Glomerular endothelial cell (primary cell): Measurements from ENCODE around the gene CCDC192. TPM values are rescaled to one million over a fixed set of nuclear protein-coding genes. Genes with fewer than 3 reads are reported as not detected.
"Not testable (repeated sequence)": the region's sequence is repeated elsewhere in the genome, so short reads cannot be mapped to it uniquely, and the experiment has no call there.

Source experiments
- DNase-seq: peaks from one replicate; pipeline ENCODE4 v3.0.0-alpha.2; 2011; ENCODE audit warnings: low read depth, low spot score; ENCODE audit errors: extremely low read depth
- total RNA-seq: library from RNA; depleted of rRNA; stranded (reverse); fragments of >200 nt; gene quantifications from 2 replicates; pipeline ENCODE4 v1.2.3, GENCODE V29; 2015

The CCDC192 gene
- total RNA-seq = not detected in 2 replicates

GRCh38 chr5:127702926-127703561 lies at the start of gene CCDC192:
CCDC192 (plus strand) TSS chr5:127703391; CDS start chr5:127703446, 55 bp downstream.
- no peak for DNase-seq

- DNase-seq = no peak
These were observed 46.4 kb upstream of the CCDC192 start for GRCh38 chr5:127656825-127657224.

- no peak for DNase-seq
These were observed 43.0 kb upstream of the CCDC192 start for GRCh38 chr5:127660047-127660733.

GRCh38 chr5:127664093-127664492 lies 39.1 kb upstream of the CCDC192 start:
- DNase-seq = no peak

GRCh38 chr5:127665641-127666040 lies 37.5 kb upstream of the CCDC192 start:
- no peak for DNase-seq

GRCh38 chr5:127666043-127666716 lies 37.0 kb upstream of the CCDC192 start:
- DNase-seq = no peak

GRCh38 chr5:127667926-127668325 lies 35.3 kb upstream of the CCDC192 start:
- no peak for DNase-seq

GRCh38 chr5:127671218-127671617 lies 32.0 kb upstream of the CCDC192 start:
- DNase-seq = no peak

- no peak for DNase-seq
These were observed 29.9 kb upstream of the CCDC192 start for GRCh38 chr5:127673117-127673800.

GRCh38 chr5:127676951-127677350 lies 26.2 kb upstream of the CCDC192 start:
- not testable (repeated sequence) for DNase-seq

- not testable (repeated sequence) for DNase-seq
These were observed 23.4 kb upstream of the CCDC192 start for GRCh38 chr5:127679691-127680330.

GRCh38 chr5:127680595-127680994 lies 22.6 kb upstream of the CCDC192 start:
- DNase-seq = no peak

GRCh38 chr5:127683008-127683407 lies 20.2 kb upstream of the CCDC192 start:
- no peak for DNase-seq

GRCh38 chr5:127684726-127685467 lies 18.3 kb upstream of the CCDC192 start:
- no peak for DNase-seq

GRCh38 chr5:127685662-127686061 lies 17.5 kb upstream of the CCDC192 start:
- no peak for DNase-seq

- no peak for DNase-seq
These were observed 16.8 kb upstream of the CCDC192 start for GRCh38 chr5:127686424-127686823.

GRCh38 chr5:127694518-127695171 lies 8.5 kb upstream of the CCDC192 start:
- no peak for DNase-seq

GRCh38 chr5:127695346-127695745 lies 7.8 kb upstream of the CCDC192 start:
- no peak for DNase-seq

GRCh38 chr5:127696683-127697082 lies 6.5 kb upstream of the CCDC192 start:
- DNase-seq = no peak
